Mesendoderm (in vitro differentiated cells): ENCODE data around the gene BCL6B.
A peak's percentile ranks its signal among the peaks of the same experiment; 100 is the strongest.
"Not testable (repeated sequence)": the region's sequence is repeated elsewhere in the genome, so short reads cannot be mapped to it uniquely, and the experiment has no call there.

Experiments
- DNase-seq: peaks from one replicate; pipeline ENCODE4 v3.0.0; 2013
- H2AK5ac ChIP-seq: 2 replicates; pipeline ENCODE4 v1.6.1; 2013; ENCODE audit warnings: low read length, inconsistent platforms
- H2BK120ac ChIP-seq: 2 replicates; pipeline ENCODE4 v1.6.1; 2013; ENCODE audit warnings: low read depth, mild to moderate bottlenecking, low read length, moderate library complexity, mixed read lengths
- H2BK15ac ChIP-seq: replicated peaks from 2 replicates; pipeline ENCODE4 v1.6.1; 2013; ENCODE audit warnings: low read depth, mild to moderate bottlenecking, moderate library complexity
- H2BK5ac ChIP-seq: 2 replicates; pipeline ENCODE4 v1.6.1; 2013; ENCODE audit warnings: low read length, inconsistent platforms
- H3K18ac ChIP-seq: 2 replicates; pipeline ENCODE4 v1.6.1; 2013; ENCODE audit warnings: mild to moderate bottlenecking, low read length, mixed read lengths
- H3K23ac ChIP-seq: one replicate; pipeline ENCODE4 v1.6.1; 2013; ENCODE audit warnings: low read length
- H3K27ac ChIP-seq: 2 replicates; pipeline ENCODE4 v1.5.1; 2013; ENCODE audit warnings: low read depth, mild to moderate bottlenecking, inconsistent platforms, low read length, moderate library complexity
- H3K27me3 ChIP-seq: 2 replicates; pipeline ENCODE4 v1.6.1; 2013; ENCODE audit warnings: low read length, control low read depth, mild to moderate bottlenecking, inconsistent platforms; ENCODE audit not compliant: insufficient read depth, poor library complexity
- H3K36me3 ChIP-seq: 2 replicates; pipeline ENCODE4 v1.6.1; 2013; ENCODE audit warnings: low read length, inconsistent platforms; ENCODE audit not compliant: control insufficient read depth, insufficient read depth
- H3K4ac ChIP-seq: one replicate; pipeline ENCODE4 v1.6.1; 2013; ENCODE audit warnings: low read depth, mild to moderate bottlenecking, low read length, moderate library complexity
- H3K4me1 ChIP-seq: 2 replicates; pipeline ENCODE4 v1.6.1; 2013; ENCODE audit warnings: low read depth, low read length, inconsistent platforms; ENCODE audit not compliant: control insufficient read depth
- H3K4me2 ChIP-seq: 2 replicates; pipeline ENCODE4 v1.6.1; 2013; ENCODE audit warnings: low read length
- H3K4me3 ChIP-seq: 2 replicates; pipeline ENCODE4 v1.5.1; 2013; ENCODE audit warnings: mild to moderate bottlenecking, low read length
- H3K56ac ChIP-seq: one replicate; pipeline ENCODE4 v1.6.1; 2013; ENCODE audit warnings: low read length
- H3K79me1 ChIP-seq: 2 replicates; pipeline ENCODE4 v1.6.1; 2013; ENCODE audit warnings: low read length, inconsistent platforms
- H3K79me2 ChIP-seq: 2 replicates; pipeline ENCODE4 v1.6.1; 2013; ENCODE audit warnings: mild to moderate bottlenecking, low read length; ENCODE audit not compliant: control insufficient read depth, insufficient read depth
- H3K9ac ChIP-seq: 2 replicates; pipeline ENCODE4 v1.6.1; 2013; ENCODE audit warnings: low read length, inconsistent platforms
- H4K5ac ChIP-seq: one replicate; pipeline ENCODE4 v1.6.1; 2013; ENCODE audit warnings: low read length
- H4K8ac ChIP-seq: one replicate; pipeline ENCODE4 v1.6.1; 2013; ENCODE audit warnings: low read depth, mild to moderate bottlenecking, control low read depth, low read length, moderate library complexity
- WGBS: extraction: QIAGEN DNeasy Blood & Tissue Kit; methylation state at CpG from one replicate; pipeline ENCODE4 v1.1.7; 2013; ENCODE audit warnings: low lambda C conversion rate, missing lambda C conversion rate; ENCODE audit not compliant: insufficient coverage; ENCODE audit errors: extremely low coverage; 5-methylcytosine and 5-hydroxymethylcytosine counted together

Gene BCL6B

GRCh38 chr17:7045492-7046126, 22.8 kb downstream of the BCL6B start:
- Histone ChIP-seq H3K18ac (no peak overlapping the region), H2BK5ac (no peak overlapping the region), H3K56ac (no peak overlapping the region), H3K23ac (no peak overlapping the region), H2BK15ac (no peak overlapping the region), H3K4ac (no peak overlapping the region), H3K4me3 (no peak overlapping the region), H3K36me3 (no peaks in the 10 kb centered on the region), H3K79me2 (no peaks in the 10 kb centered on the region), H3K4me1 (peaks cover 2% of the 10 kb centered on the region), H3K27ac (no peak overlapping the region), H4K5ac (no peak overlapping the region), H3K9ac (no peak overlapping the region), H2AK5ac (no peak overlapping the region), H3K27me3 (peaks cover 7% of the 10 kb centered on the region), H2BK120ac (no peak overlapping the region), H4K8ac (no peak overlapping the region), H3K4me2 (peak overlapping the region; percentile 97), H3K79me1 (no peaks in the 10 kb centered on the region)
- WGBS: no CpG with 5 or more reads among the region's 5 CpGs
- DNase-seq: peak; percentile 74

DNA sequence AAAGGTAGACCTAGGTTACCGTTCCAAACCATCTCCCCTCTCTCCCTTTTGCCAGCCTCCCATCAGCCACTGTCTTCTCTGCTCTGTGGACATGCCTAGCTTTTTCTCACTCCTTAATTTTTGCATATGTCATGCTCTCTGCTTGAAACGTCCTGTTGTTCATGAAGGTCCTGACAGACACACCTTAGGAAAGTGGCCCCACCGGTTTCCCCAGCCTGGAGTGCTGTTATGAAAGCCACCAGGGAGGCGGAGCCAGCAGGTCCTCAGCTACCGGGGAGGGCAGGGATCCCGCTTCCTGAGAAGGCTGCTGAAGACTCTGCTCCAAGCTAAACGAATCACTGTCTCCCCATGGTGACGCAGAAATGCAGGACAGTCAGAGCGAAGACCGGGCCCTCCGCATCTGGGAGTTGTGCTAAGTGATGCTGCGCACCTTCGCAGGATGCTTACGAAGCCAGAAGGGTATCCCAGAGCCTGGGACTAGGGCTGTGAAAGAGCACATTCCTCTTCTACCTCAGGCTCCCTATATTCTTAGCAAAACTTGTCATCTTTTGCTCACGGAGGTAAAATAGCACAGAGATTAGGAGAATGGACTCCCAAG, 23.4 kb downstream of the BCL6B start:
- H3K18ac ChIP-seq: no peak overlapping the region
- H3K4me2 ChIP-seq: peak overlapping the region; percentile 97
- no peak overlapping the region for H3K23ac ChIP-seq
- H3K9ac ChIP-seq: peak overlapping the region; percentile 57
- peak overlapping the region; percentile 44 for H3K56ac ChIP-seq
- no peaks in the 10 kb centered on the region for H3K79me1 ChIP-seq
- no peak overlapping the region for H4K5ac ChIP-seq
- no peak overlapping the region for H2AK5ac ChIP-seq
- H2BK5ac ChIP-seq: no peak overlapping the region
- no peak overlapping the region for H2BK120ac ChIP-seq
- H3K79me2 ChIP-seq: no peaks in the 10 kb centered on the region
- H3K4me3 ChIP-seq: peak overlapping the region; percentile 26
- no peak overlapping the region for H2BK15ac ChIP-seq
- peak; percentile 78 for DNase-seq
- no peak overlapping the region for H3K27ac ChIP-seq
- peaks cover 2% of the 10 kb centered on the region for H3K4me1 ChIP-seq
- no CpG with 5 or more reads among the region's 15 CpGs for WGBS
- no peak overlapping the region for H4K8ac ChIP-seq
- no peak overlapping the region for H3K4ac ChIP-seq
- no peaks in the 10 kb centered on the region for H3K36me3 ChIP-seq
- peaks cover 7% of the 10 kb centered on the region for H3K27me3 ChIP-seq

DNA sequence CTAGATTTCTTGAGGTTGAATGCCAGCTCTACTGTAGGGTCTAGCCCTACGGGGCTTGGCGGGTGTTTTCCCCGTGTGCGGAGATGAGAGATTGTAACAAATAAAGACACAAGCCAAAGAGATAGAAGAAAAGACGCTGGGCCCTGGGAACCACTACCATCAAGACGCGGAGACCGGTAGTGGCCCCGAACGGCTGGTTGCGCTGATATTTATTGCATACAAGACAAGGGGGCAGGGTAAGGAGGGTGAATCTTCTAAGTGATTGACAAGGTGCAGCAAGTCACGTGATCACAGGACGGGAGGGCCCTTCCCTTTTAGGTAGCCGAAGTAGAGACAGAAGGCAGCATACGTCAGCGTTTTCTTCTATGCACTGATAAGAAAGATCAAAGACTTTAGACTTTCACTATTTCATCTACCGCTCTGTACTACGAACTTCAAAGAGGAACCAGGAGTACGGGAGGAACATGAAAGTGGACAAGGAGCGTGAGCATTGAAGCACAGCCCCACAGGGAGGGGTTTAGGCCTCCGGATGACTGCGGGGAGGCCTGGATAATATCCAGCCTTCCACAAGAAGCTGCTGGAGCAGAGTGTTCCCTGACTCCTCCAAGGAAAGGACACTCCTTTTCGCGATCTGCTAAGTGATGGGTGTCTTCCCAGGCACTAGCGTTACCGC, 24.0 kb downstream of the BCL6B start:
- H4K8ac ChIP-seq, H2AK5ac ChIP-seq, H3K36me3 ChIP-seq, H3K27me3 ChIP-seq, H3K4me1 ChIP-seq, H3K79me1 ChIP-seq, H2BK5ac ChIP-seq, H2BK120ac ChIP-seq, H3K18ac ChIP-seq, H3K23ac ChIP-seq, H4K5ac ChIP-seq, H2BK15ac ChIP-seq, H3K4ac ChIP-seq, H3K79me2 ChIP-seq, H3K27ac ChIP-seq: not testable (repeated sequence)
- no CpG with 5 or more reads among the region's 26 CpGs for WGBS
- peak; percentile 80 for DNase-seq
- Histone ChIP-seq H3K4me2 (peak overlapping the region; percentile 97), H3K4me3 (peak overlapping the region; percentile 26), H3K56ac (peak overlapping the region; percentile 44), H3K9ac (peak overlapping the region; percentile 57)

- Histone ChIP-seq H3K27ac (no peak overlapping the region), H4K8ac (no peak overlapping the region)
- WGBS: no CpG with 5 or more reads among the region's 6 CpGs
Observed at GRCh38 chr17:7047566-7047965, 24.7 kb downstream of the BCL6B start.

GRCh38 chr17:7048968-7049367, 26.1 kb downstream of the BCL6B start:
- no CpG with 5 or more reads among the region's 6 CpGs for WGBS
- no peak for DNase-seq
- H3K27ac ChIP-seq: no peak overlapping the region

More at GRCh38 chr17:7047566-7047965, 24.7 kb downstream of the BCL6B start:
- H3K18ac ChIP-seq: no peak overlapping the region
- H2BK5ac ChIP-seq: no peak overlapping the region
- H2AK5ac ChIP-seq: no peak overlapping the region
- H3K9ac ChIP-seq: no peak overlapping the region
- H2BK15ac ChIP-seq: no peak overlapping the region
- H3K4ac ChIP-seq: no peak overlapping the region
- H3K4me3 ChIP-seq: no peak overlapping the region
- no peak overlapping the region for H2BK120ac ChIP-seq
- no peak overlapping the region for H3K4me2 ChIP-seq
- no peaks in the 10 kb centered on the region for H3K79me1 ChIP-seq
- no peaks in the 10 kb centered on the region for H3K36me3 ChIP-seq
- no peak overlapping the region for H3K56ac ChIP-seq
- no peak overlapping the region for H3K23ac ChIP-seq
- H4K5ac ChIP-seq: no peak overlapping the region
- no peaks in the 10 kb centered on the region for H3K79me2 ChIP-seq
- peaks cover 7% of the 10 kb centered on the region for H3K27me3 ChIP-seq
- peaks cover 2% of the 10 kb centered on the region for H3K4me1 ChIP-seq
- DNase-seq: no peak

More at GRCh38 chr17:7048968-7049367, 26.1 kb downstream of the BCL6B start:
- Histone ChIP-seq H3K23ac (no peak overlapping the region), H4K8ac (no peak overlapping the region), H2BK120ac (no peak overlapping the region), H3K56ac (no peak overlapping the region), H3K4me2 (no peak overlapping the region), H3K27me3 (peaks cover 3% of the 10 kb centered on the region), H3K79me1 (no peaks in the 10 kb centered on the region), H2BK5ac (no peak overlapping the region), H2BK15ac (no peak overlapping the region), H3K18ac (no peak overlapping the region), H3K4me1 (peaks cover 2% of the 10 kb centered on the region), H2AK5ac (no peak overlapping the region), H3K9ac (no peak overlapping the region), H3K36me3 (no peaks in the 10 kb centered on the region), H4K5ac (no peak overlapping the region), H3K4me3 (no peak overlapping the region), H3K79me2 (no peaks in the 10 kb centered on the region), H3K4ac (no peak overlapping the region)
